SK-N-SH treated with all-trans-retinoic acid at 6 μM for 48 hours (cell line): ENCODE results near the gene SLC8B1.

ENCODE experiments used
- BACH2 ChIP-seq: fragments of 250-450 bp; sonication (Bioruptor Pico); IDR thresholded peaks from 2 replicates; pipeline ENCODE4 v1.9.0; 2021; ENCODE audit warnings: mild to moderate bottlenecking, borderline replicate concordance
- ESRRG ChIP-seq: fragments of 250-450 bp; sonication (Bioruptor Pico); IDR thresholded peaks from 2 replicates; pipeline ENCODE4 v1.6.1; 2021; ENCODE audit warnings: mild to moderate bottlenecking
- OSR1 ChIP-seq: fragments of 250-450 bp; sonication (Bioruptor Pico); IDR thresholded peaks from 2 replicates; pipeline ENCODE4 v1.8.0; 2022; ENCODE audit warnings: moderate library complexity, mild to moderate bottlenecking, inconsistent platforms
- RARB ChIP-seq: fragments of 250-450 bp; sonication (Bioruptor Pico); IDR thresholded peaks from 2 replicates; pipeline ENCODE4 v1.8.0; 2021; ENCODE audit warnings: mild to moderate bottlenecking, moderate library complexity
- ZC3H10 ChIP-seq: fragments of 250-450 bp; sonication (Bioruptor Pico); IDR thresholded peaks from 2 replicates; pipeline ENCODE4 v1.5.1; 2021; ENCODE audit warnings: mild to moderate bottlenecking, moderate library complexity
- TF ChIP-seq, protein P1 (sequence below): fragments of 250-450 bp; sonication (Bioruptor Pico); IDR thresholded peaks from 2 replicates; pipeline ENCODE4 v1.8.0; 2021; ENCODE audit warnings: low read depth, mild to moderate bottlenecking, moderate library complexity, borderline replicate concordance

DNA sequence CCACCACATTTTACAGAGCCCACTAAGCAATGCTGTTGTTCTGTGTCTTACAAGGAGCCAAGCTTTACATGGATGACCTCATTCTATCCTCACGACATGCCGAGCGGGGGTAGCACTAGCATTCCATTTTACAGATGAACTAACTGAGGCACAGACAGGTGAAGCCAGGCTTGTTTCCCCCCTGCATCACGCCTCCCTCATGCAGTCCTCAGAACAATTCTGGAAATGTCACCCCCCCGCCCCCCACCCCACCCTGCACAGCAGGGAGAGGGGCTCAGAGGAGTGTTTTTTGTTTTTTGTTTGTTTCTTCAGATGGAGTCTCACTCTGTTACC, 1.5 kb downstream of the SLC8B1 start:
- TF ChIP-seq RARB (CRISPR knock-in tag) (no peak), ZC3H10 (CRISPR knock-in tag) (no peak), BACH2 (CRISPR knock-in tag) (no peak), OSR1 (CRISPR knock-in tag) (no peak), ESRRG (no peak)
- TF ChIP-seq, protein P1, sequence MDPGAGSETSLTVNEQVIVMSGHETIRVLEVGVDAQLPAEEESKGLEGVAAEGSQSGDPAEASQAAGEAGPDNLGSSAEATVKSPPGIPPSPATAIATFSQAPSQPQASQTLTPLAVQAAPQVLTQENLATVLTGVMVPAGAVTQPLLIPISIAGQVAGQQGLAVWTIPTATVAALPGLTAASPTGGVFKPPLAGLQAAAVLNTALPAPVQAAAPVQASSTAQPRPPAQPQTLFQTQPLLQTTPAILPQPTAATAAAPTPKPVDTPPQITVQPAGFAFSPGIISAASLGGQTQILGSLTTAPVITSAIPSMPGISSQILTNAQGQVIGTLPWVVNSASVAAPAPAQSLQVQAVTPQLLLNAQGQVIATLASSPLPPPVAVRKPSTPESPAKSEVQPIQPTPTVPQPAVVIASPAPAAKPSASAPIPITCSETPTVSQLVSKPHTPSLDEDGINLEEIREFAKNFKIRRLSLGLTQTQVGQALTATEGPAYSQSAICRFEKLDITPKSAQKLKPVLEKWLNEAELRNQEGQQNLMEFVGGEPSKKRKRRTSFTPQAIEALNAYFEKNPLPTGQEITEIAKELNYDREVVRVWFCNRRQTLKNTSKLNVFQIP (CRISPR knock-in tag), result no peak
